Calu3 (cell line): Measurements from ENCODE around the gene ZNF845. TPM values are rescaled to one million over a fixed set of nuclear protein-coding genes. Genes with fewer than 3 reads are reported as not detected.
"Not testable (repeated sequence)": the region's sequence is repeated elsewhere in the genome, so short reads cannot be mapped to it uniquely, and the experiment has no call there.

ENCODE experiments used
- BruUV-seq: library from RNA; stranded (reverse); fragments of 400-500 nt; replicated peaks from 2 replicates; lab custom pipeline; 2021; lab: Mats Ljungman, UMichigan
- CTCF ChIA-PET: fragments of 300-600 bp; sonication (Branson Sonifier 250); formaldehyde crosslinking; loops from one replicate; lab custom pipeline; 2022; ENCODE audit warnings: antibody characterized with exemption; lab: Charles Lee
- DNase-seq: peaks from one replicate; pipeline ENCODE4 v3.0.0; 2022
- H3K27ac Mint-ChIP-seq: one replicate; pipeline ENCODE4 v1.8.0; 2022; ENCODE audit warnings: mixed read lengths; ENCODE audit not compliant: unreplicated experiment
- H3K27me3 Mint-ChIP-seq: one replicate; pipeline ENCODE4 v1.8.0; 2022; ENCODE audit warnings: mixed read lengths; ENCODE audit not compliant: unreplicated experiment
- H3K36me3 Mint-ChIP-seq: one replicate; pipeline ENCODE4 v1.8.0; 2022; ENCODE audit warnings: mild to moderate bottlenecking, moderate library complexity, mixed read lengths; ENCODE audit not compliant: insufficient read depth, unreplicated experiment
- H3K4me1 Mint-ChIP-seq: one replicate; pipeline ENCODE4 v1.8.0; 2022; ENCODE audit warnings: mild to moderate bottlenecking, low read depth, mixed read lengths; ENCODE audit not compliant: unreplicated experiment
- H3K4me3 Mint-ChIP-seq: one replicate; pipeline ENCODE4 v1.8.0; 2022; ENCODE audit warnings: mild to moderate bottlenecking, low read depth, moderate library complexity, mixed read lengths; ENCODE audit not compliant: unreplicated experiment
- H3K9me3 Mint-ChIP-seq: one replicate; pipeline ENCODE4 v1.8.0; 2022; ENCODE audit warnings: low read depth, mixed read lengths; ENCODE audit not compliant: unreplicated experiment
- intact Hi-C: fragments of 100-400 bp; cut with micrococcal nuclease; formaldehyde crosslinking; loops from one replicate; pipeline ENCODE4 v1.10.0; 2022; ENCODE audit not compliant: unreplicated experiment
- total RNA-seq: library from RNA; stranded (reverse); gene quantifications from 2 replicates; pipeline ENCODE4 v1.2.3, GENCODE V29; 2022
- TF ChIP-seq, protein P1 (sequence below): fragments of 200-600 bp; IDR thresholded peaks from one replicate; pipeline ENCODE4 v1.8.0; 2022; ENCODE audit warnings: antibody characterized with exemption; ENCODE audit not compliant: unreplicated experiment

ZNF845 gene
- total RNA-seq, 1 experiment from 2014 or later, result 9.4 TPM

- peaks cover 12% of the 10 kb centered on the region for H3K4me1 Mint-ChIP-seq
- H3K36me3 Mint-ChIP-seq, result peaks cover 31% of the 10 kb centered on the region
- CTCF ChIA-PET, result no interaction called here
- TF ChIP-seq, protein P1, sequence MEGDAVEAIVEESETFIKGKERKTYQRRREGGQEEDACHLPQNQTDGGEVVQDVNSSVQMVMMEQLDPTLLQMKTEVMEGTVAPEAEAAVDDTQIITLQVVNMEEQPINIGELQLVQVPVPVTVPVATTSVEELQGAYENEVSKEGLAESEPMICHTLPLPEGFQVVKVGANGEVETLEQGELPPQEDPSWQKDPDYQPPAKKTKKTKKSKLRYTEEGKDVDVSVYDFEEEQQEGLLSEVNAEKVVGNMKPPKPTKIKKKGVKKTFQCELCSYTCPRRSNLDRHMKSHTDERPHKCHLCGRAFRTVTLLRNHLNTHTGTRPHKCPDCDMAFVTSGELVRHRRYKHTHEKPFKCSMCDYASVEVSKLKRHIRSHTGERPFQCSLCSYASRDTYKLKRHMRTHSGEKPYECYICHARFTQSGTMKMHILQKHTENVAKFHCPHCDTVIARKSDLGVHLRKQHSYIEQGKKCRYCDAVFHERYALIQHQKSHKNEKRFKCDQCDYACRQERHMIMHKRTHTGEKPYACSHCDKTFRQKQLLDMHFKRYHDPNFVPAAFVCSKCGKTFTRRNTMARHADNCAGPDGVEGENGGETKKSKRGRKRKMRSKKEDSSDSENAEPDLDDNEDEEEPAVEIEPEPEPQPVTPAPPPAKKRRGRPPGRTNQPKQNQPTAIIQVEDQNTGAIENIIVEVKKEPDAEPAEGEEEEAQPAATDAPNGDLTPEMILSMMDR, result no peak
- H3K27ac Mint-ChIP-seq, result peak overlapping the region; percentile 73
- no TSS peak for BruUV-seq
- no peak for DNase-seq
- no peaks in the 10 kb centered on the region for H3K27me3 Mint-ChIP-seq
- intact Hi-C loops, result no loop called here
- peaks cover 12% of the 10 kb centered on the region for H3K9me3 Mint-ChIP-seq
- H3K4me3 Mint-ChIP-seq, result peak overlapping the region; percentile 78
Observed at GRCh38 chr19:53394522-53394973, 61.0 kb downstream of the ZNF845 start.

DNA sequence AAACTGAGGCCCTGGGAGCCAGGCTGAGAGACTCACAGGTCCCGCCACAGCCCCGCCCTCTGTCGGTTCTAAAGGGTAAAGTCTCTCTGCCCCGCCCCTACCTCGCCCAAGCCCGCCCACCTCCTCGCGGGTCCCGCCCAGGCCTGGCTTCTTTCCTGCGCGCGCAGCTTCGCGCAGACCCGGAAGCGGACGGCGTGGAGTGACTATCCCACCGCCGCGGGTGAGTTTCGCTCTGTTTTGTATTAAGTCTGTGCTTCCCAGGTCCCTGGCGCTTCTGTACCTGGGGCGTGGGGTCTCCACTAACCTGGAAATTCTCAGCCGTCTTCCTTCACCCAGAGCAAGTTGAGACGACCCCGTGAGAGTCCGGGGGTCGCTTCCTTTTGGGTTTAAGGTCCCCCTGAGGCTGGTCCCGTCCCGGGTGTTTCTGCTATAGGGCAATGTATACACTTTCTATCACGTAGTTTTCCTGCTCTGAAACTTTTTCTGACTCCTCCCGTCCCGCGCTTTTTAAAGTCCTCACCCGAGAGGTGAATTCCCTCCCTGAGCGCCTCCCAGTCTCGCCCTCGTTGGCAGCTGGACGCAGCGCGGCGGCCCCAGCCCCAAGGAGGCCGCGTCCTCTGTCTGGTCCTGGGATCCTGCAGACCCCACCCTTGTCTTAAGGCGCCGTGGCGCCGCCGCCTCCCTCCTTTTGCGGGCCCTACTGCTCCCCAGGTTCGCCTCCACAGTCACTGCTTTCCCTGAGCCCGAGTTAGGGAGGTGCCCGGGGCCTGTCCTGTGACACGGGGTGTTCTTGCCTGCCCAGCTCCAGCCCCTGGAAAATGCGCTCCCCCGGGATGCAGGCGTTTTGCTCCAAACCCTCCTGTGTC, 61.7 kb downstream of the ZNF845 start, which contains the start of gene ZNF765:
TSS of gene ZNF765 (plus strand) at position 176 of the 866 bp plus-strand sequence. CDS start 2,867 bp downstream, outside the sequence.
- Mint-ChIP-seq H3K36me3 (peaks cover 30% of the 10 kb centered on the region), H3K27me3 (no peaks in the 10 kb centered on the region), H3K27ac (peak within 1 kb of the TSS; percentile 73), H3K4me1 (peaks cover 12% of the 10 kb centered on the region), H3K4me3 (peak within 1 kb of the TSS; percentile 78), H3K9me3 (peaks cover 10% of the 10 kb centered on the region)
- TSS peak; percentile 74 for BruUV-seq
- intact Hi-C loops, result no loop called here
- TF ChIP-seq, protein P1, result peak; percentile 73
- peak; percentile 95 for DNase-seq
- CTCF ChIA-PET, result no interaction called here

DNA sequence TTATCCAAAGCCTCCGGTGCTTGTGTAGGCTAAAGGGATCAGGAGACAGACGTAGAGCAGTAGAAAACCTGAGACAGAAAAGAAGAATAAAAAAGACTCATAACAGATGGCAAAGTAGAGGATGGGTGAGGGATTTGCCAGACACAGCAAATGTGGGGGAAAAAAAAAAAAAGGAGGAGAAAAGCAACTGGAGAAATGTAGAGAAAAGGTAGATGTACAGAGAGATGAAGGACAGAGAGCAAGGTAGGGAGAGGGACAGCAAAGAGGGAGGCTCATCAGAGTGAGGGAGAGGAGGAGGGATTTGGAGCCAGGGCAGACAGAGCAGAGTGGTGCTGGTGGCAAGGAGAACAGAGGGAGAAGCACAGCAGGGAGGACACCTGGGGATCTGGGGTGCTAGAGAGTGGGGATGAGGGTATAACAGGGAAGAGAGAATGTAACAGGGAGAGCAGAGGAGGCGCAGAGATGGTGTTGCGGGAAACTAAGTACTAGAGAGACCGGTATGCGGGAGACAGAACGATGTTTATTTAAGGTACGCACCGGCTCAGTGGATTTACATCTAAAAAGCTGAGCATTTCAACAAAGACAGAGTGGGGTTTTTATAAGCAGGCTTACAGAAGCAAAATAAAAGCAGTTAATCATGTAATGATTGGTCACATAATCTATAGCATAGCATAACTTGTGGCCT, 62.4 kb downstream of the ZNF845 start:
- peak overlapping the region; percentile 73 for H3K27ac Mint-ChIP-seq
- BruUV-seq, H3K9me3 Mint-ChIP-seq, CTCF ChIA-PET, H3K27me3 Mint-ChIP-seq, DNase-seq, intact Hi-C loops: not testable (repeated sequence)
- peak overlapping the region; percentile 78 for H3K4me3 Mint-ChIP-seq
- peaks cover 36% of the 10 kb centered on the region for H3K36me3 Mint-ChIP-seq
- H3K4me1 Mint-ChIP-seq, result peaks cover 12% of the 10 kb centered on the region

GRCh38 chr19:53396525-53396868, 62.9 kb downstream of the ZNF845 start:
- Mint-ChIP-seq H3K27ac (no peak overlapping the region), H3K9me3 (peaks cover 5% of the 10 kb centered on the region), H3K4me3 (peak overlapping the region; percentile 78), H3K4me1 (peaks cover 12% of the 10 kb centered on the region), H3K27me3 (no peaks in the 10 kb centered on the region), H3K36me3 (peaks cover 41% of the 10 kb centered on the region)
- TF ChIP-seq, protein P1, result no peak
- intact Hi-C loops, result no loop called here
- CTCF ChIA-PET, result no interaction called here
- no TSS peak for BruUV-seq
- no peak for DNase-seq

DNA sequence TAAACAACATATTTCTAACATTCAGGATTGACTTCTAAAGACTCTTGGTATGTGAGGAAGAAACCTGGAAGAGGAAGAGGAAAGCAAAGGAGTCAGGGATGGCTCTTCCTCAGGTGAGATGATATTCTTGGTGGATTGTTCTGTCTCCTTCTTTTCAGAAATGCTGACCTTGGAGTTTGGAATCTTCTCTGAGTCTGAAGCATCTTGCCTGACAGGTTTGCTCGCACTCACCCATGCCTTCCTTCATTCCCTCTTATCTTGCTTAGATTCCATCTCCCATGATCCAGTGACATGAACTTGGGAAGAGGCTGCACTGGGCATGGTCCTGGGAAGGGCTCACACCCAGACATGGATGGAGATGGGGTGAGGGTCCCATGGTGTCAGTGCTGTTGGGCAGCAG, 64.4 kb downstream of the ZNF845 start:
- CTCF ChIA-PET, H3K27me3 Mint-ChIP-seq, H3K27ac Mint-ChIP-seq, intact Hi-C loops, DNase-seq, H3K9me3 Mint-ChIP-seq, H3K4me3 Mint-ChIP-seq: not testable (repeated sequence)
- BruUV-seq, result TSS peak; percentile 1
- Mint-ChIP-seq H3K36me3 (peaks cover 55% of the 10 kb centered on the region), H3K4me1 (peaks cover 12% of the 10 kb centered on the region)

Other genes with a start within 250 kb of the ZNF845 start
- gene ZNF160, start 230.3 kb upstream of the ZNF845 start, total RNA-seq, result 7.7 and 7.8 TPM in 2 replicates
- not detected in 2 replicates for gene ZNF415, start 200.8 kb upstream of the ZNF845 start, total RNA-seq
- not detected in 2 replicates for gene ZNF347, start 174.7 kb upstream of the ZNF845 start, total RNA-seq
- not detected in 2 replicates for gene ZNF665, start 140.4 kb upstream of the ZNF845 start, total RNA-seq
- not detected in 2 replicates for gene ZNF677, start 78.9 kb upstream of the ZNF845 start, total RNA-seq
- not detected in 2 replicates for gene VN1R2, start 75.5 kb upstream of the ZNF845 start, total RNA-seq
- gene VN1R4, start 66.0 kb upstream of the ZNF845 start, total RNA-seq, result not detected in 2 replicates
- 20.7 and 21.2 TPM in 2 replicates for gene ZNF525, start 32.0 kb downstream of the ZNF845 start, total RNA-seq
- 13.1 and 14.8 TPM in 2 replicates for gene ZNF765, start 61.4 kb downstream of the ZNF845 start, total RNA-seq
- gene ZNF761, start 98.2 kb downstream of the ZNF845 start, total RNA-seq, result 10.6 and 11.4 TPM in 2 replicates
- not detected in 2 replicates for gene ZNF813, start 134.0 kb downstream of the ZNF845 start, total RNA-seq
- gene ZNF331, start 204.4 kb downstream of the ZNF845 start, total RNA-seq, result 8.5 and 9.4 TPM in 2 replicates